Measurements from ENCODE around the gene LCORL.

LCORL gene

DNA sequence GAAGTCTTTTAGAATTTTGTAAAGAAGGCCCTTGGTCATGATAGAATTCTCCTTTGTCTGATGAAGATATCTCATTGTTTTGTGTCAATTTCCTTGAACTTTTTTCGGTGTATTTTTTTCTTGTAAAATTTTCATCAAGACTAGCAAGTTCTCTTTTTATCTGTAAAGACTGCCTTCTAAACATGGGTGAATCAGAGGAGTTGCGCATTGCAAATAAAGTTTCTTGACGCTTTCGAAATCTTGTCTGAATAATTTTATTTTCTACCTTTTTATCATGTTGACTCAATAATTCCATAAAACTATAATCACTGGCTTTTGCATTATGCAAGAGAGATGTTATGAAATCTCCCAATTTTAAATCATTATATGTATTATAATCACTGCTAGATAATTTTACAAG lies 144.6 kb downstream of the LCORL start:
- Histone ChIP-seq H2BK120ac (ENCODE audit: low read depth, low read length) (no peak overlapping the region), H4K91ac (ENCODE audit: low read depth, low read length, poor library complexity) (no peak overlapping the region), H3K4me1 (ENCODE audit: control insufficient read depth in 2 of 2, insufficient read depth in 1 of 2, low read depth in 1 of 2, low read length in 2 of 2) (no peaks in the 10 kb centered on the region), H3K14ac (ENCODE audit: low read length) (no peak overlapping the region), H3K4me2 (ENCODE audit: insufficient read depth, low read length, poor library complexity, severe bottlenecking) (no peak overlapping the region), H2BK5ac (ENCODE audit: low read length) (no peak overlapping the region), H3K27ac (replicated peaks; ENCODE audit: low read length) (no peak overlapping the region), H3K23ac (ENCODE audit: low read depth, low read length, poor library complexity) (no peak overlapping the region), H2BK12ac (ENCODE audit: low read length) (no peak overlapping the region), H2AK5ac (ENCODE audit: low read depth, low read length) (no peak overlapping the region), H3K9me3 (replicated peaks in 1 of 2; ENCODE audit: control insufficient read depth in 2 of 2, insufficient read depth in 1 of 2, low read depth in 1 of 2, low read length in 2 of 2) (peaks cover 0 to 13% of the 10 kb centered on the region in 2 donors), H3K27me3 (ENCODE audit: control insufficient read depth in 3 of 3, insufficient read depth in 3 of 3, low read depth in 1 of 3, low read length in 3 of 3) (no peaks in the 10 kb centered on the region), H3K79me1 (ENCODE audit: low read depth, low read length) (no peaks in the 10 kb centered on the region), H3K4ac (ENCODE audit: low read length) (no peak overlapping the region), H3K9ac (ENCODE audit: low read depth, low read length, poor library complexity) (no peak overlapping the region), H3K36me3 (replicated peaks in 1 of 2; ENCODE audit: control insufficient read depth in 2 of 2, insufficient read depth in 2 of 2, low read length in 2 of 2) (peaks cover 0 to 37% of the 10 kb centered on the region in 2 donors), H4K8ac (ENCODE audit: low read depth, low read length) (no peak overlapping the region), H2AFZ (ENCODE audit: low read length) (no peak overlapping the region), H3K18ac (ENCODE audit: low read length) (no peak overlapping the region), H3K4me3 (ENCODE audit: low read length in 2 of 2) (no peak overlapping the region), H2BK15ac (ENCODE audit: low read length) (no peak overlapping the region)
- DNase-seq (ENCODE audit: low spot score) = no peak
- no CpG with 5 or more reads among the region's 4 CpGs for WGBS, 2 donors (ENCODE audit: extremely low coverage in 2 of 2, insufficient read length in 2 of 2, insufficient replicate concordance in 1 of 2)

DNA sequence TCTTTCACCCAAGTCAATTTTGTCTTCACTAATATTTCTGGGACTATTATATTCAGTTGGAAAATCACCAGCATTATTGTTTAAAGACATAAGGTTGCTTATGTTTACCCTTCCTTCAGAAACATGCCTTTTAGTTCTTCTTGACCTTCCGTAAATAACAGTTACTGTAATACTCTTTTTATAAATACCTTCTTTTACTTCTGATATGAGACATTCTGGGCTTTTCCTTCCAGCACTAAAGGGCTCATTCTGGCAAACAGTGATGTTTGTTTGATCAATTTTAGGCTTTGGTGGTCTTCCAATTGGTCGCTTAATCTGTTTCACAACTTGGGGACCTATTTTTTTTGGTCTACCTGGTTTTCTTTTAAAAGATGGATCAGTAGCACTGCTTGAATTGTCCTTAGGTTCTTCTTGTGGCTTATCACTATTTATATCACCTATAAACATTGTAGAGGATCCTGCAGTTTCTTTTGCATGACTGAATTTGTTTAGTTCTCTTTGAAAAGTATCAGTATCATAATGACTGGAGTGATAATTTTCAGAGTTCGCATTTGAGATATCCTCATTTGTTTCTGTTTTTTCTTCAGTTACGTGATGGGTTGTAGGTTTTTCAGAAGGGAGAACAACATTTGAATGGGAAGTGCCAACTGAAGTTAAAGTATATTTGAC lies 146.0 kb downstream of the LCORL start:
- H3K4me3 ChIP-seq (ENCODE audit: low read length in 2 of 2) = no peak overlapping the region
- no peak overlapping the region for H2AK5ac ChIP-seq (ENCODE audit: low read depth, low read length)
- no peak overlapping the region for H3K27ac ChIP-seq (replicated peaks; ENCODE audit: low read length)
- no peaks in the 10 kb centered on the region for H3K79me1 ChIP-seq (ENCODE audit: low read depth, low read length)
- H2AFZ ChIP-seq (ENCODE audit: low read length) = no peak overlapping the region
- H2BK12ac ChIP-seq (ENCODE audit: low read length) = no peak overlapping the region
- no peak overlapping the region for H3K4me2 ChIP-seq (ENCODE audit: insufficient read depth, low read length, poor library complexity, severe bottlenecking)
- no peak overlapping the region for H4K91ac ChIP-seq (ENCODE audit: low read depth, low read length, poor library complexity)
- H3K9me3 ChIP-seq (replicated peaks in 1 of 2; ENCODE audit: control insufficient read depth in 2 of 2, insufficient read depth in 1 of 2, low read depth in 1 of 2, low read length in 2 of 2) = peaks cover 0 to 13% of the 10 kb centered on the region in 2 donors
- no peak overlapping the region for H2BK5ac ChIP-seq (ENCODE audit: low read length)
- no peak overlapping the region for H4K8ac ChIP-seq (ENCODE audit: low read depth, low read length)
- no peak overlapping the region for H2BK15ac ChIP-seq (ENCODE audit: low read length)
- DNase-seq (ENCODE audit: low spot score) = no peak
- no peaks in the 10 kb centered on the region for H3K27me3 ChIP-seq (ENCODE audit: control insufficient read depth in 3 of 3, insufficient read depth in 3 of 3, low read depth in 1 of 3, low read length in 3 of 3)
- peaks cover 0 to 27% of the 10 kb centered on the region in 2 donors for H3K36me3 ChIP-seq (replicated peaks in 1 of 2; ENCODE audit: control insufficient read depth in 2 of 2, insufficient read depth in 2 of 2, low read length in 2 of 2)
- H3K9ac ChIP-seq (ENCODE audit: low read depth, low read length, poor library complexity) = no peak overlapping the region
- H3K4me1 ChIP-seq (ENCODE audit: control insufficient read depth in 2 of 2, insufficient read depth in 1 of 2, low read depth in 1 of 2, low read length in 2 of 2) = no peaks in the 10 kb centered on the region
- no peak overlapping the region for H3K23ac ChIP-seq (ENCODE audit: low read depth, low read length, poor library complexity)
- no CpG with 5 or more reads among the region's 4 CpGs for WGBS, 2 donors (ENCODE audit: extremely low coverage in 2 of 2, insufficient read length in 2 of 2, insufficient replicate concordance in 1 of 2)
- H3K4ac ChIP-seq (ENCODE audit: low read length) = no peak overlapping the region
- no peak overlapping the region for H3K14ac ChIP-seq (ENCODE audit: low read length)
- H3K18ac ChIP-seq (ENCODE audit: low read length) = no peak overlapping the region
- H2BK120ac ChIP-seq (ENCODE audit: low read depth, low read length) = no peak overlapping the region

DNA sequence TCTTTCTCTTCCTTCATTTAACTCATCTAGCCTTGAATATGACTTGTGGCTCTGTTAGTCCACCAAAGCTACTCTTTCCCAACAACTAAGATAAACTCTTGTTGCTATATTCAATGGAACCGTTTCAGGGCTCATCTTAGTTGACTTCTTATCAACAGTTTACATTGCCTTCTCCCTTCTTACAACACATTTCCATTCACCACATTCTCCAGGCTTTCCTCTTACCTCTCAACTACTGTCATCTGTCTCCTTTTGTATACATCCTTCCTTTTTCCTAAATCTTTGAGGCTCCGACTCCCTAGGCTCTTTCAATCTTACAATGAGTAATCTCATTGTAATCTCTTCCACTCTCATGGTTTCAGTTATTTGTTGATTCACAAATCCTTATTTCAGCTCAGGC lies 152.2 kb downstream of the LCORL start:
- Histone ChIP-seq H2BK5ac (ENCODE audit: low read length) (no peak overlapping the region), H3K36me3 (replicated peaks in 1 of 2; ENCODE audit: control insufficient read depth in 2 of 2, insufficient read depth in 2 of 2, low read length in 2 of 2) (peaks cover 0 to 16% of the 10 kb centered on the region in 2 donors), H3K18ac (ENCODE audit: low read length) (no peak overlapping the region), H2BK15ac (ENCODE audit: low read length) (no peak overlapping the region), H4K91ac (ENCODE audit: low read depth, low read length, poor library complexity) (no peak overlapping the region), H3K4me2 (ENCODE audit: insufficient read depth, low read length, poor library complexity, severe bottlenecking) (no peak overlapping the region), H2BK120ac (ENCODE audit: low read depth, low read length) (no peak overlapping the region), H3K4ac (ENCODE audit: low read length) (no peak overlapping the region), H3K23ac (ENCODE audit: low read depth, low read length, poor library complexity) (no peak overlapping the region), H4K8ac (ENCODE audit: low read depth, low read length) (no peak overlapping the region), H3K9me3 (replicated peaks in 1 of 2; ENCODE audit: control insufficient read depth in 2 of 2, insufficient read depth in 1 of 2, low read depth in 1 of 2, low read length in 2 of 2) (no peaks in the 10 kb centered on the region), H3K4me1 (ENCODE audit: control insufficient read depth in 2 of 2, insufficient read depth in 1 of 2, low read depth in 1 of 2, low read length in 2 of 2) (peaks cover 2 to 3% of the 10 kb centered on the region in 2 donors), H2AK5ac (ENCODE audit: low read depth, low read length) (no peak overlapping the region), H3K4me3 (ENCODE audit: low read length in 2 of 2) (no peak overlapping the region), H2AFZ (ENCODE audit: low read length) (no peak overlapping the region), H3K27me3 (ENCODE audit: control insufficient read depth in 3 of 3, insufficient read depth in 3 of 3, low read depth in 1 of 3, low read length in 3 of 3) (no peaks in the 10 kb centered on the region), H3K79me1 (ENCODE audit: low read depth, low read length) (no peaks in the 10 kb centered on the region), H3K9ac (ENCODE audit: low read depth, low read length, poor library complexity) (no peak overlapping the region), H2BK12ac (ENCODE audit: low read length) (no peak overlapping the region), H3K14ac (ENCODE audit: low read length) (no peak overlapping the region), H3K27ac (replicated peaks; ENCODE audit: low read length) (no peak overlapping the region)
- no CpG with 5 or more reads among the region's 2 CpGs for WGBS, 2 donors (ENCODE audit: extremely low coverage in 2 of 2, insufficient read length in 2 of 2, insufficient replicate concordance in 1 of 2)
- DNase-seq (ENCODE audit: low spot score) = no peak

DNA sequence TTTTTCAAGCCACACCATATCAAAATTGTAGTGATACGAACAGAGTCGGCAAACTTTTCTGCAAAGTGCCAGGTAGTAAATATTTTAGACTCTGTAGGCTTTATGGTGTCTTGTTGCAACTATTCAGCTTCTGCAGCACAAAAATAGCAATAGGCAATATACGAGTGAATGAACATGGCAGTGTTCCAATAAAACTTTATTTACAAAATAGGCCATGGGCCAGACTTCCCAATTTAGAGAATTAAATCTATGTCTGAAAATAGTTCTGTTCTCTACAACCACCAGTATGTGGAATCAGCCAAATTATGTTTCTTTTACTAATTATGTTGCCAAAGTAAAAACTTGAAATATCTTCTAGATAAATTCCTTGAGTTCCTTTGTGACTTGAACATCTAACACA lies 154.3 kb downstream of the LCORL start:
- no peak overlapping the region for H3K27ac ChIP-seq (replicated peaks; ENCODE audit: low read length)
- no peak overlapping the region for H3K18ac ChIP-seq (ENCODE audit: low read length)
- H2AFZ ChIP-seq (ENCODE audit: low read length) = no peak overlapping the region
- no peak overlapping the region for H4K8ac ChIP-seq (ENCODE audit: low read depth, low read length)
- H3K36me3 ChIP-seq (replicated peaks in 1 of 2; ENCODE audit: control insufficient read depth in 2 of 2, insufficient read depth in 2 of 2, low read length in 2 of 2) = peaks cover 0 to 28% of the 10 kb centered on the region in 2 donors
- no peaks in the 10 kb centered on the region for H3K27me3 ChIP-seq (ENCODE audit: control insufficient read depth in 3 of 3, insufficient read depth in 3 of 3, low read depth in 1 of 3, low read length in 3 of 3)
- H2BK120ac ChIP-seq (ENCODE audit: low read depth, low read length) = no peak overlapping the region
- no peak overlapping the region for H3K23ac ChIP-seq (ENCODE audit: low read depth, low read length, poor library complexity)
- no peaks in the 10 kb centered on the region for H3K79me1 ChIP-seq (ENCODE audit: low read depth, low read length)
- no peak for DNase-seq (ENCODE audit: low spot score)
- H2BK5ac ChIP-seq (ENCODE audit: low read length) = no peak overlapping the region
- H3K4ac ChIP-seq (ENCODE audit: low read length) = no peak overlapping the region
- H4K91ac ChIP-seq (ENCODE audit: low read depth, low read length, poor library complexity) = no peak overlapping the region
- no peak overlapping the region for H2BK12ac ChIP-seq (ENCODE audit: low read length)
- H3K4me2 ChIP-seq (ENCODE audit: insufficient read depth, low read length, poor library complexity, severe bottlenecking) = no peak overlapping the region
- no peak overlapping the region for H2BK15ac ChIP-seq (ENCODE audit: low read length)
- peaks cover 0 to 5% of the 10 kb centered on the region in 2 donors for H3K9me3 ChIP-seq (replicated peaks in 1 of 2; ENCODE audit: control insufficient read depth in 2 of 2, insufficient read depth in 1 of 2, low read depth in 1 of 2, low read length in 2 of 2)
- peaks cover 2 to 3% of the 10 kb centered on the region in 2 donors for H3K4me1 ChIP-seq (ENCODE audit: control insufficient read depth in 2 of 2, insufficient read depth in 1 of 2, low read depth in 1 of 2, low read length in 2 of 2)
- H3K4me3 ChIP-seq (ENCODE audit: low read length in 2 of 2) = no peak overlapping the region
- no peak overlapping the region for H3K9ac ChIP-seq (ENCODE audit: low read depth, low read length, poor library complexity)
- no peak overlapping the region for H2AK5ac ChIP-seq (ENCODE audit: low read depth, low read length)
- no peak overlapping the region for H3K14ac ChIP-seq (ENCODE audit: low read length)
- no CpG with 5 or more reads among the region's 3 CpGs for WGBS, 2 donors (ENCODE audit: extremely low coverage in 2 of 2, insufficient read length in 2 of 2, insufficient replicate concordance in 1 of 2)
